ENCODE results near the gene STIMATE. TPM values are rescaled to one million over a fixed set of nuclear protein-coding genes. Genes with fewer than 3 reads are reported as not detected.
A peak's percentile ranks its signal among the peaks of the same experiment; 100 is the strongest.

Gene STIMATE
- total and polyA plus RNA-seq, 10 of the 15 experiments (the other 5 are each of a cell fraction or from before 2014, with no cell fraction given): 0.24 to 24.1 (median 15.4) TPM

DNA sequence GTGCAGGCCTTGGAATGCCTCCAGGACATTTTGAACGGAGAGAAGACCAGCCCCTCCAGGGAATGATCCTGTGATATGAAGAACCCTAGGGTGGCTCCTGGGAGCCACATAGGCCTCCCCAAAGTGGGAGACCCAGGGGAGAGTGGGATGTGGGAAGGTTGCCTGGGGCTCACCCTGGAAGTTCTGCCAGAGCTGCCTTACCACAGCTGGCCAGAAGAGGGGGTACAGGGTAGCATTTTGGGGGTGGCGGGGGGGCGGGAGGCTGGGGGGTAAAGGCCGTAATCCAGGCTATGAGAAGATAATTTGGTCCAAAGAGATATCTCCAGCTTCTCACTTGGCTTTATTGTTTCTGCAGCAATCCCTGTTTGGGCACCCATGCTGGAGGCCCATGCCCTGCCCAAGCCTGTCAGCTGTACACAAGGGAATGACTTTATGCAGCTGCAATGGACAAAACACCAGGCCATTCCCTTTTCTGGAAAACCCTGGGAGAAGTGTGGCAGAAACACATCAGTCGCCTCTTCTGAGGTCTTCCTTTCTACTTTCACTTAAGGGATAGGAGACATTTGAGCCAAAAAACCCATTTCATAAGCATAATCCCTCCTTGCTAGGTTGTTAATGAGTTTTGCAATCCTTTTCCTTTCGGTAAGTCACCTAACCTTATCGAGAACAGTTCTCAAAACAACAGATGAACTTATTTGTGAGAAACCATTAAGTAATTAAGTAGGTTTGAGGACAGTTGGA, 51.5 kb downstream of the STIMATE start (continued):
- no peak for TF ChIP-seq JUND (IDR thresholded peaks at IDR 0.05; ENCODE audit: low read depth, low read length)
- no peak for TF ChIP-seq E2F8 (IDR thresholded peaks at IDR 0.05; ENCODE audit: low read depth, partially characterized antibody)
- 0 out of 2 replicates have a peak, but pooled peaks have one; percentile 15 for TF ChIP-seq RAD21 (IDR thresholded peaks at IDR 0.05; ENCODE audit: insufficient read depth, low read depth, low read length)
- TF ChIP-seq KDM1A (IDR thresholded peaks at IDR 0.05; ENCODE audit: borderline replicate concordance): no peak
- TF ChIP-seq ZNF687 (IDR thresholded peaks at IDR 0.05): no peak
- TF ChIP-seq CHD4 (IDR thresholded peaks at IDR 0.05): no peak
- TF ChIP-seq STAT1 (conservative IDR thresholded peaks at IDR 0.05): no peak

Data from GM12878 (cell line).